Measurements from ENCODE around the gene DHRS11. TPM values are rescaled to one million over a fixed set of nuclear protein-coding genes. Genes with fewer than 3 reads are reported as not detected.

Gene DHRS11
- total and polyA plus RNA-seq, 8 donors: 9.3 to 13.7 (median 12.4) TPM

- Histone ChIP-seq H3K27ac (peak within 1 kb of the TSS; percentile 98 to 100), H3K36me3 (peaks cover 0 to under 1% of the 10 kb centered on the region in 2 donors), H3K27me3 (no peaks in the 10 kb centered on the region), H3K9me3 (no peaks in the 10 kb centered on the region), H3K4me1 (peaks cover 15 to 49% of the 10 kb centered on the region in 2 donors), H3K4me3 (peak within 1 kb of the TSS; percentile 68 to 90)
- intact Hi-C loops (cut with DNase I): no loop called here
- ATAC-seq: peak; percentile 88
- no peak for TF ChIP-seq CTCF (IDR thresholded peaks at IDR 0.05)
- DNase-seq: peak; percentile 92 to 98 (median 96)
Measured at GRCh38 chr17:36544307-36545076, 47.2 kb upstream of the DHRS11 start, which contains the start of gene GGNBP2. GGNBP2 (plus strand) TSS chr17:36544919; CDS start chr17:36545725, 806 bp downstream.

DNA sequence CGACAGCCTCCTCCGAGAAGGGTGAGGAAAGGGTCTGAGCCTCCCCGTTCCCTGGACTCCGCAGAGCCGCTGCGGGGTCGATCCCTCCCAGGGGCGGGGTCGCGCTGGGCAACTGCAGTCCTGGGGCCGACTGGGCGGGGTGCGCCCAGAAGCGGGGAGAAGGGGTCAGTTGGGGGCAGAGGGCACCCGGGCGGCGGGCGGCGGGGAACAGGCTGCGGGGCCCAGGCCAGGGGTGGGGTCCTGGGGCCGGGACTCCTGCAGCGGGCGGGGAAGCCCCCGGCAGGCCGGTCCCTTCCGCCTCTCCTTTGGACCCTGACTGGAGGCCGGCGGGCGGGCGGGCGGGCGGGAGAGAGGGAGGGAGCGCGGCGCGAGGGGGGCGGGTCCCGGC, 46.6 kb upstream of the DHRS11 start:
- H3K4me1 ChIP-seq: peaks cover 15 to 55% of the 10 kb centered on the region in 2 donors
- no peak for TF ChIP-seq CTCF (IDR thresholded peaks at IDR 0.05)
- intact Hi-C loops (cut with DNase I): no loop called here
- DNase-seq (no peak), ATAC-seq (peak; percentile 52)
- peaks cover 0 to 5% of the 10 kb centered on the region in 2 donors for H3K36me3 ChIP-seq
- peak overlapping the region; percentile 98 to 100 for H3K27ac ChIP-seq
- H3K9me3 ChIP-seq: no peaks in the 10 kb centered on the region
- H3K27me3 ChIP-seq: no peaks in the 10 kb centered on the region
- peak overlapping the region; percentile 68 to 90 for H3K4me3 ChIP-seq

DNA sequence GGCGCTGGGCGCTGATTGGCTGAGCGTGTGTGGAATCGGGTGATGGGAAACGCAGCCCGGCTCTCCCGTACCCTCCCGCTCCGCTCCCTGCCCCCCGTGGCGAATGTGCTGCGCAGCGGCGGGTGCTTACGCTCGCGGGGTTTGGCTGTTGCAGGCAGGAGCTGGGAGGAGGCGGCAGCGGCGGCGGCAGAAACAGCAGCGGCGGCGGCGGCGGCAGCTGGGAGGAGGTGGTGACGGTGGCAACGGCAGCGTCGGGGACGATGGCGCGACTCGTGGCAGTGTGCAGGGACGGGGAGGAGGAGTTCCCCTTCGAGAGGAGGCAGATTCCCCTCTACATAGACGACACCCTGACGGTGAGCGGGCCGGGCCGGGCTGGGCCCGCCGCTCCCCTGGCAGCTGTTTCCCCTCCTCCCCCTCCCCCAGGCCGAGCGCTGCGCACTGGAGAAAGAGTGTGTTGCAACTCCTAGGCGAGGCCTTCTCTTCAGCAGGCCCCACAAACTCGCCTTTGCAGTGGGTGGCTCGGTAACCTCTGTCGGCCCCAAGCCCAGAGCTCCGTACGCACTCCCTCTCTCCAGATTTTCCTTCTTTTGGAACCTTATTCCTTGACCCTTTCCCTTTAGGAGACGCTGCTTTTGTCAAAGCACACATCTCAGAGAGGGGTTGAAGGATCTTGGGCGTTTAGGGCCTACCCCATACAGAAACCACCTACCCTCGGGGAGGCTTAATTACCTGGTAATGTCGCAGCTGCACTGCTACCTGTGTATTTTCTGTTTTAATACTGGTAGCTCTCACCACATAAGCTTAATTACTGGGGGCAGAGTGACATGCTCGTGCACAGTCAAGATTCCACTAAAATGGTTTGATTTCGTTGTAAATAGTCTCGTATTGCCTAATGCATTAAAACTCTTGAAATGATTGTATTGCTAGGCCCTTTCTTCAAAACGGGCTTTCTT, 45.9 kb upstream of the DHRS11 start:
- H3K4me1 ChIP-seq: peaks cover 15 to 62% of the 10 kb centered on the region in 2 donors
- peak in 1 of 2 donors; percentile 13 for TF ChIP-seq CTCF (IDR thresholded peaks at IDR 0.05)
- H3K27ac ChIP-seq: peak overlapping the region; percentile 98 to 100
- peak; percentile 88 for ATAC-seq
- DNase-seq: peak; percentile 94 to 98 (median 96)
- peaks cover 0 to 5% of the 10 kb centered on the region in 2 donors for H3K36me3 ChIP-seq
- H3K9me3 ChIP-seq: no peaks in the 10 kb centered on the region
- H3K27me3 ChIP-seq: no peaks in the 10 kb centered on the region
- H3K4me3 ChIP-seq: peak overlapping the region; percentile 68 to 90
- intact Hi-C loops (cut with DNase I): no loop called here

DNA sequence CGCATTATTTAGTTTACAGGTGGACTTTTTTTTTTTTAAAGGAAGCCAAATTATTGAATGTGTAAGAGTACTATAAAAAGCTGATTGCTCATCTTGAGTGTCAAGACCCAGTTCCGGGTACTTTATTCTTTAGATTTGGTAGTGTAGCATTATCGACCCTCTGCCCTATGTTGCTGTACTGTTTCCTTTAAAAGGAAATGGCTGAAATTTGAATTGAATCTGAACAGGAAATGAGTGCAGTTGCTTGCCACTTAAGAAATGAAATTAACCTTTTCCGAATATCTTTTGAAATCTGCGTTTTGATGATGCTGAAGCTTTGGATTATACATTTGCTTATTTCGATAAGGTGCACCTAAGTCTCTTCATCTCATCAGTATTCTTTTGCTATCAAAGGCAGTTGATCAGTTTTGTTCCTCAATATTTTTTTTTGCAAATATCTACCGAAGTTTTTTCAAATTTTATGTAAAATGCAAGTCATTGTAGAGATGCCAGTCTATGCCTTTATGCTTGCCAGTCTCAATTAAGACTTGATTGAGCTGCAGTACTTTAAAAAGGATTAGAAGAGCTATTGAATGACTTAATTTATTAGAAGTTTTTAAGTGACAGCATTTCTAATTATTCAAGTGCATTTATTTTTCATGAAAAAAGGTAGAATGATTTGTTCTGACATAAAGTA, 45.1 kb upstream of the DHRS11 start:
- peak overlapping the region; percentile 68 to 90 for H3K4me3 ChIP-seq
- H3K4me1 ChIP-seq: peaks cover 15 to 70% of the 10 kb centered on the region in 2 donors
- no peak for TF ChIP-seq CTCF (IDR thresholded peaks at IDR 0.05)
- no peak for DNase-seq
- peak overlapping the region; percentile 98 to 100 for H3K27ac ChIP-seq
- H3K36me3 ChIP-seq: peaks cover 0 to 5% of the 10 kb centered on the region in 2 donors
- H3K27me3 ChIP-seq: no peaks in the 10 kb centered on the region
- ATAC-seq: no peak
- no peaks in the 10 kb centered on the region for H3K9me3 ChIP-seq
- intact Hi-C loops (cut with DNase I): no loop called here
